NCI-H1436 (cell line): ENCODE data around the gene MXD4.

Source experiments
- DNase-seq: peaks from one replicate; lab custom pipeline; 2025; lab: John Stamatoyannopoulos, UW

The MXD4 gene

GRCh38 chr4:2262145-2262943 is 435 bp upstream of the MXD4 start:
- DNase-seq = peak; percentile 93

- DNase-seq = no peak
These were observed 628 bp downstream of the MXD4 start for GRCh38 chr4:2261110-2261852.

- no peak for DNase-seq
These were observed 1.4 kb downstream of the MXD4 start for GRCh38 chr4:2260344-2261109.

- no peak for DNase-seq
These were observed 2.2 kb downstream of the MXD4 start for GRCh38 chr4:2259541-2260343.

- DNase-seq = no peak
These were observed 2.8 kb downstream of the MXD4 start for GRCh38 chr4:2259036-2259540.

- DNase-seq = no peak
These were observed 3.5 kb downstream of the MXD4 start for GRCh38 chr4:2258091-2259035.

GRCh38 chr4:2257361-2258081 is 4.4 kb downstream of the MXD4 start:
- no peak for DNase-seq

- no peak for DNase-seq
These were observed 5.1 kb downstream of the MXD4 start for GRCh38 chr4:2256781-2257191.

GRCh38 chr4:2256156-2256731 is 5.7 kb downstream of the MXD4 start:
- DNase-seq = no peak

- DNase-seq = no peak
These were observed 6.3 kb downstream of the MXD4 start for GRCh38 chr4:2255501-2256155.

GRCh38 chr4:2254665-2255500 is 7.0 kb downstream of the MXD4 start:
- no peak for DNase-seq

GRCh38 chr4:2253160-2254084 is 8.5 kb downstream of the MXD4 start:
- DNase-seq = no peak

- no peak for DNase-seq
These were observed 9.3 kb downstream of the MXD4 start for GRCh38 chr4:2252530-2253091.

- DNase-seq = no peak
These were observed 9.9 kb downstream of the MXD4 start for GRCh38 chr4:2251795-2252529.

- DNase-seq = no peak
These were observed 10.7 kb downstream of the MXD4 start for GRCh38 chr4:2251073-2251794.
